H9 (cell line): ENCODE measurements around the gene PRKCI. TPM values are rescaled to one million over a fixed set of nuclear protein-coding genes. Genes with fewer than 3 reads are reported as not detected.
"Not testable (repeated sequence)": the region's sequence is repeated elsewhere in the genome, so short reads cannot be mapped to it uniquely, and the experiment has no call there.

Experiments
- DNase-seq: peaks from one replicate; pipeline ENCODE4 v3.0.0-alpha.2; 2017
- H2AFZ ChIP-seq: one replicate; pipeline ENCODE4 v1.6.1; 2013; ENCODE audit warnings: mild to moderate bottlenecking, low read length, control low read depth, moderate library complexity
- H2AK5ac ChIP-seq: 2 replicates; pipeline ENCODE4 v1.6.1; 2013; ENCODE audit warnings: low read length, control low read depth, mixed read lengths; ENCODE audit not compliant: insufficient read length
- H2BK120ac ChIP-seq: one replicate; pipeline ENCODE4 v1.6.1; 2013; ENCODE audit warnings: low read depth, mild to moderate bottlenecking, low read length, control low read depth, inconsistent platforms; ENCODE audit not compliant: poor library complexity, severe bottlenecking
- H2BK12ac ChIP-seq: 2 replicates; pipeline ENCODE4 v1.6.1; 2013; ENCODE audit warnings: low read length, control low read depth, mixed read lengths, low read depth; ENCODE audit not compliant: insufficient read length
- H2BK15ac ChIP-seq: 2 replicates; pipeline ENCODE4 v1.6.1; 2013; ENCODE audit warnings: low read depth, low read length, control low read depth
- H2BK20ac ChIP-seq: one replicate; pipeline ENCODE4 v1.6.1; 2013; ENCODE audit warnings: low read depth, mild to moderate bottlenecking, low read length, control low read depth, inconsistent platforms; ENCODE audit not compliant: poor library complexity, severe bottlenecking
- H2BK5ac ChIP-seq: 2 replicates; pipeline ENCODE4 v1.6.1; 2013; ENCODE audit warnings: low read length, control low read depth, mixed read lengths; ENCODE audit not compliant: insufficient read length
- H3K14ac ChIP-seq: 2 replicates; pipeline ENCODE4 v1.6.1; 2013; ENCODE audit warnings: low read length, control low read depth; ENCODE audit not compliant: insufficient read depth
- H3K18ac ChIP-seq: 2 replicates; pipeline ENCODE4 v1.6.1; 2013; ENCODE audit warnings: low read depth, mild to moderate bottlenecking, mixed read lengths, low read length, control low read depth; ENCODE audit not compliant: insufficient read length
- H3K23ac ChIP-seq: 2 replicates; pipeline ENCODE4 v1.6.1; 2013; ENCODE audit warnings: low read length, control low read depth, mixed read lengths, low read depth; ENCODE audit not compliant: insufficient read length
- H3K23me2 ChIP-seq: 2 replicates; pipeline ENCODE4 v1.6.1; 2013; ENCODE audit warnings: low read depth, mild to moderate bottlenecking, mixed read lengths, low read length, control low read depth; ENCODE audit not compliant: insufficient read length, poor library complexity, severe bottlenecking
- H3K27ac ChIP-seq: 2 replicates; pipeline ENCODE4 v1.5.1; 2013; ENCODE audit warnings: low read length, control low read depth, mixed read lengths, low read depth; ENCODE audit not compliant: insufficient read length
- H3K27me3 ChIP-seq: 2 replicates; pipeline ENCODE4 v1.6.1; 2013; ENCODE audit warnings: low read length, control low read depth, inconsistent platforms; ENCODE audit not compliant: insufficient read depth
- H3K4ac ChIP-seq: 2 replicates; pipeline ENCODE4 v1.6.1; 2013; ENCODE audit warnings: low read depth, mild to moderate bottlenecking, control low read depth, inconsistent platforms, low read length, moderate library complexity
- H3K4me1 ChIP-seq: 2 replicates; pipeline ENCODE4 v1.6.1; 2013; ENCODE audit warnings: low read length, control low read depth, inconsistent platforms; ENCODE audit not compliant: insufficient read depth
- H3K4me2 ChIP-seq: 2 replicates; pipeline ENCODE4 v1.6.1; 2013; ENCODE audit warnings: low read length, control low read depth, mixed read lengths; ENCODE audit not compliant: insufficient read length, insufficient read depth
- H3K56ac ChIP-seq: 2 replicates; pipeline ENCODE4 v1.6.1; 2013; ENCODE audit warnings: low read depth, mild to moderate bottlenecking, mixed read lengths, low read length, control low read depth; ENCODE audit not compliant: insufficient read length
- H3K79me1 ChIP-seq: 2 replicates; pipeline ENCODE4 v1.6.1; 2013; ENCODE audit warnings: low read depth, mild to moderate bottlenecking, moderate library complexity, low read length, control low read depth, inconsistent platforms; ENCODE audit not compliant: insufficient read depth, poor library complexity, severe bottlenecking
- H3K79me2 ChIP-seq: 2 replicates; pipeline ENCODE4 v1.6.1; 2013; ENCODE audit warnings: low read length, control low read depth, inconsistent platforms; ENCODE audit not compliant: insufficient read depth
- H3K9ac ChIP-seq: 2 replicates; pipeline ENCODE4 v1.6.1; 2013; ENCODE audit warnings: low read length, control low read depth, mixed read lengths; ENCODE audit not compliant: insufficient read length; ENCODE audit errors: extremely low read depth
- H3K9me3 ChIP-seq: one replicate; pipeline ENCODE4 v1.6.1; 2013; ENCODE audit warnings: low read depth, low read length, inconsistent platforms; ENCODE audit not compliant: control insufficient read depth
- H3T11ph ChIP-seq: one replicate; pipeline ENCODE4 v1.6.1; 2013; ENCODE audit warnings: mild to moderate bottlenecking, low read length, control low read depth, inconsistent platforms
- H4K20me1 ChIP-seq: one replicate; pipeline ENCODE4 v1.6.1; 2013; ENCODE audit not compliant: control insufficient read depth, insufficient read length, insufficient read depth
- H4K5ac ChIP-seq: 2 replicates; pipeline ENCODE4 v1.6.1; 2013; ENCODE audit warnings: low read depth, mild to moderate bottlenecking, mixed read lengths, low read length, control low read depth; ENCODE audit not compliant: insufficient read length
- H4K8ac ChIP-seq: replicated peaks from 2 replicates; pipeline ENCODE4 v1.6.1; 2013; ENCODE audit warnings: low read length, control low read depth, mixed read lengths, low read depth; ENCODE audit not compliant: insufficient read length
- H4K91ac ChIP-seq: 2 replicates; pipeline ENCODE4 v1.6.1; 2013; ENCODE audit warnings: low read depth, mild to moderate bottlenecking, moderate library complexity, mixed read lengths, low read length, control low read depth; ENCODE audit not compliant: insufficient read length
- H3K27ac Mint-ChIP-seq, 3 experiments: 2 replicates in 2 of 3; 3 replicates in 1 of 3; pipeline ENCODE4 v1.8.0; 2020 to 2021; ENCODE audit warnings: mixed read lengths in 3 of 3, mild to moderate bottlenecking in 1 of 3, moderate library complexity in 1 of 3
- H3K27me3 Mint-ChIP-seq: 2 replicates; pipeline ENCODE4 v1.8.0; 2021; ENCODE audit warnings: low read depth, mild to moderate bottlenecking, moderate library complexity, mixed read lengths
- H3K36me3 Mint-ChIP-seq, 3 experiments: 2 replicates in 2 of 3; 3 replicates in 1 of 3; pipeline ENCODE4 v1.8.0; 2020 to 2021; ENCODE audit warnings: low read depth in 3 of 3, mixed read lengths in 3 of 3; ENCODE audit not compliant: insufficient read depth in 1 of 3
- H3K4me1 Mint-ChIP-seq, 2 experiments: 2 replicates each; pipeline ENCODE4 v1.8.0; 2020; ENCODE audit warnings: mixed read lengths in 2 of 2
- H3K4me3 Mint-ChIP-seq, 2 experiments: 2 replicates in 1 of 2; 3 replicates in 1 of 2; pipeline ENCODE4 v1.8.0; 2020 to 2021; ENCODE audit warnings: mild to moderate bottlenecking in 2 of 2, mixed read lengths in 2 of 2, moderate library complexity in 1 of 2
- H3K9me3 Mint-ChIP-seq, 2 experiments: 2 replicates in 1 of 2; 3 replicates in 1 of 2; pipeline ENCODE4 v1.8.0; 2020; ENCODE audit warnings: mild to moderate bottlenecking in 2 of 2, mixed read lengths in 2 of 2, moderate library complexity in 1 of 2
- WGBS: extraction: QIAGEN DNeasy Blood & Tissue Kit; methylation state at CpG from one replicate; pipeline ENCODE4 v1.1.7; 2013; ENCODE audit warnings: missing lambda C conversion rate, low lambda C conversion rate, mixed read lengths; ENCODE audit not compliant: insufficient read length; ENCODE audit errors: extremely low coverage; 5-methylcytosine and 5-hydroxymethylcytosine counted together
- total RNA-seq: library from RNA; stranded (reverse); gene quantifications from 2 replicates; pipeline ENCODE4 v1.2.1, GENCODE V29; 2021
- TF ChIP-seq, protein P1 (sequence below): fragments of 200-600 bp; sonication (generic); conservative IDR thresholded peaks from 3 replicates; pipeline ENCODE4 v1.8.0; 2021; ENCODE audit warnings: antibody characterized with exemption, mild to moderate bottlenecking

The PRKCI gene
- total RNA-seq, 1 experiment from 2014 or later = 71.1 TPM

DNA sequence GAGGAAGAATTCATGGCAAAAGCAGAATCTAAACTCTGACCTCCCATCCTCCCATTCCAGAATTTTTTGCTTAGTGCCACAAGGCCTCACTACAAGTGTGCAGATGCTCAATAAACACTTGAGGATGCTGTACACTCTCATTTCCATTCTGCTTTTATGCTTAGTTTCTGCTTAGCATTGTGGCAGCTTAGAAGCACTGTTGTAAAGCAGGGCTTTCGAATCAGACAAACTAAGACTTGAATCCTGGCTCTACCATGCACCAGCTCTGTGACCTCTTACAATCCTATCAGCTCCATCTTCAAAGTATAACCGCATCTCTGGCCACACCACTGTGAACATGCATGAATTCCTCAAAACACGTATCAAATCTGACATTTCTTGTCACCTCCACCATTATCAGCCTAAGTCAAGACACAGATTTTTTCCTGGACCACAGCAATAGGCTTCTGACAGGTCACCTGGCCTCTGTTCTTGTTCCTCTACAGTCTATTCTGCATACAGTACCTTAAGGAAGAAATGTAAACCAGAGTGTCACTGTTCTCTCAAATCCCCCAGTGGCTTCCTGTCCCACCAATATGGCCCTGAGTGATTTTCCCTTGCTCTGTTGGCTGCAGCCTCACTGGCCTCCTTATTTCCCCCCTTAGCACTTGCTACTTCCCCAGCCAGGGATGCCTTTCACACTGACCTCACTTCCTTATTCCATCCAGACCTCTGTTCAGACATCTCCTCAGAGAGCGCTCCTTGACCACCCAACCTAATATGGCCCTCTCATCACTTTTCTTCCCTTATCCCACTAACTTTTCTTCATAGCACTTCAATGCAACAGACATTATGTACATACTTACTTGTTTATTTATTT lies 32.6 kb upstream of the PRKCI start:
- Histone ChIP-seq H3K9ac (no peak overlapping the region), H4K5ac (no peak overlapping the region), H3K4ac (no peak overlapping the region), H3K14ac (no peak overlapping the region), H3K4me2 (no peak overlapping the region), H3K4me1 (no peaks in the 10 kb centered on the region), H2BK12ac (no peak overlapping the region), H2BK5ac (no peak overlapping the region), H3K23me2 (no peaks in the 10 kb centered on the region), H4K20me1 (no peaks in the 10 kb centered on the region), H3K79me2 (no peaks in the 10 kb centered on the region), H4K91ac (no peak overlapping the region), H3K18ac (no peak overlapping the region), H3K9me3 (no peaks in the 10 kb centered on the region), H3T11ph (no peak overlapping the region), H3K56ac (no peak overlapping the region), H2AK5ac (no peak overlapping the region), H3K27ac (no peak overlapping the region), H3K27me3 (no peaks in the 10 kb centered on the region), H2BK15ac (no peak overlapping the region), H3K79me1 (no peaks in the 10 kb centered on the region), H2BK20ac (no peak overlapping the region), H3K23ac (no peak overlapping the region), H4K8ac (no peak overlapping the region), H2BK120ac (no peak overlapping the region), H2AFZ (no peak overlapping the region)
- WGBS = no CpG with 5 or more reads among the region's 4 CpGs
- H3K4me3 Mint-ChIP-seq = no peak overlapping the region
- DNase-seq = no peak
- no peak overlapping the region for H3K27ac Mint-ChIP-seq
- no peaks in the 10 kb centered on the region for H3K9me3 Mint-ChIP-seq
- no peaks in the 10 kb centered on the region for H3K4me1 Mint-ChIP-seq
- no peaks in the 10 kb centered on the region for H3K36me3 Mint-ChIP-seq
- H3K27me3 Mint-ChIP-seq = no peaks in the 10 kb centered on the region
- TF ChIP-seq, protein P1, sequence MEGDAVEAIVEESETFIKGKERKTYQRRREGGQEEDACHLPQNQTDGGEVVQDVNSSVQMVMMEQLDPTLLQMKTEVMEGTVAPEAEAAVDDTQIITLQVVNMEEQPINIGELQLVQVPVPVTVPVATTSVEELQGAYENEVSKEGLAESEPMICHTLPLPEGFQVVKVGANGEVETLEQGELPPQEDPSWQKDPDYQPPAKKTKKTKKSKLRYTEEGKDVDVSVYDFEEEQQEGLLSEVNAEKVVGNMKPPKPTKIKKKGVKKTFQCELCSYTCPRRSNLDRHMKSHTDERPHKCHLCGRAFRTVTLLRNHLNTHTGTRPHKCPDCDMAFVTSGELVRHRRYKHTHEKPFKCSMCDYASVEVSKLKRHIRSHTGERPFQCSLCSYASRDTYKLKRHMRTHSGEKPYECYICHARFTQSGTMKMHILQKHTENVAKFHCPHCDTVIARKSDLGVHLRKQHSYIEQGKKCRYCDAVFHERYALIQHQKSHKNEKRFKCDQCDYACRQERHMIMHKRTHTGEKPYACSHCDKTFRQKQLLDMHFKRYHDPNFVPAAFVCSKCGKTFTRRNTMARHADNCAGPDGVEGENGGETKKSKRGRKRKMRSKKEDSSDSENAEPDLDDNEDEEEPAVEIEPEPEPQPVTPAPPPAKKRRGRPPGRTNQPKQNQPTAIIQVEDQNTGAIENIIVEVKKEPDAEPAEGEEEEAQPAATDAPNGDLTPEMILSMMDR = no peak

- not testable (repeated sequence) for H3K23ac ChIP-seq, H3K18ac ChIP-seq, H3K14ac ChIP-seq, DNase-seq, H3K9ac ChIP-seq, H3K79me1 ChIP-seq, H4K8ac ChIP-seq, H2BK15ac ChIP-seq, H3K56ac ChIP-seq, H4K5ac ChIP-seq, H3K27ac ChIP-seq, H2BK20ac ChIP-seq, H3K23me2 ChIP-seq, H3K36me3 Mint-ChIP-seq, H2BK120ac ChIP-seq, H2BK5ac ChIP-seq, H2AFZ ChIP-seq, H3K27me3 ChIP-seq, H3K79me2 ChIP-seq, H3T11ph ChIP-seq, H3K4me1 ChIP-seq, H2AK5ac ChIP-seq, H2BK12ac ChIP-seq, H4K20me1 ChIP-seq, H3K4me3 Mint-ChIP-seq, H3K4ac ChIP-seq, H3K9me3 ChIP-seq, H3K4me2 ChIP-seq, H4K91ac ChIP-seq, H3K27me3 Mint-ChIP-seq, H3K9me3 Mint-ChIP-seq
- no CpG with 5 or more reads among the region's 3 CpGs for WGBS
- H3K4me1 Mint-ChIP-seq = peaks cover 17 to 18% of the 10 kb centered on the region in 2 experiments
- peak overlapping the region in 1 of 3 experiments; percentile 32; a peak in 1 of 7 replicates for H3K27ac Mint-ChIP-seq
These were observed 26.5 kb upstream of the PRKCI start for GRCh38 chr3:170195759-170196158.
